EH (cell line): ENCODE results near the gene RNPS1.
"Not testable (repeated sequence)": the region's sequence is repeated elsewhere in the genome, so short reads cannot be mapped to it uniquely, and the experiment has no call there.

Experiments used
- DNase-seq: peaks from one replicate; pipeline ENCODE4 v3.0.0-alpha.2; 2015; ENCODE audit warnings: low read depth

The RNPS1 gene

DNA sequence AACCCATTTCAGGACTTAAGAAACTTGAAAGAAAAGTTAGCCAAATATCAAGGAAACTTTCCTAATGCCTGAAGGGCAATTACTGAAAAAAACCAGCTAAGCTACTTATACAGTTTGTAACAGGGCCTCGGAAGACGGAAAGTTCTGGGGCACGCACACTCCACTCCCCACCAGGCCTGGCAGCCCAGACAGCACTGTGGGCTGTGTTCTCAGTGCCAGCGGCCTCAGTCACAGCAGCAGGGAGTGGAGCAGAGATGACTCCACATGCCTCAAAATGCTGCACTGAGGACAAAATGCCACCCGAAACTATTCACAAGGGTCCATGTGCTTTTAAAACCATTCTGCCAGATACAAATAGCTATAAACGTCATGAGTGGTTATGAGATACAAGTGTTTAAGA is 10.2 kb downstream of the RNPS1 start:
- no peak for DNase-seq

DNA sequence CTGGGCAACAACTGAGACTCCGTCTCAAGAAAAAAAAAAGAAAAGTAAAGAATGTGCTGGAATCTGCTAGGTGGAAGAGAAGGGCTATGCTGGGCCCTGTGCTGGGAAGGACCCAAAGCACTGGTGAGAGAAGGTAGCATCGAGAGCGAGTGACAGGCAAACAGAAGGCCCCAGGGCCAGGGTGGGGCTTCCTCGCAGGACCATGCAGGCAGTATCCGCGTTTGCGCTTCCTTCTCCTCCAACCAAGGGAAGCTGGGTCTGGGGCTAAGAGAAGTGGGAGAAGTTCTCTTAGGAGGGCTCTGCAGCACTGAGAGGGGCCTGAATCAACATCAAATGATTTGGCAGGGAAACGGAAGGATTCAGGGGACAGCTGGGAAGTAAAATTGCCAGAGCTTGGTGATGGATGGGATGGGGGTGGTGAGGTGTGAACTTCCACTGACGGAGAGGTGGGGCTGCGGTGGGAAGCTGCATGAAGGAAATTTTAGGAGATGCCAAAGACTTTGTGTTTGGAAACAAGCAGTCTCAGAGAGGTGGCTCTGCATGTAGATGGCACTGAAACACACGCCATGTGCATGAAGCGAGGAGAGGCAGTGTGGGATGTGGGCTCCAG is 11.3 kb downstream of the RNPS1 start:
- no peak for DNase-seq

DNA sequence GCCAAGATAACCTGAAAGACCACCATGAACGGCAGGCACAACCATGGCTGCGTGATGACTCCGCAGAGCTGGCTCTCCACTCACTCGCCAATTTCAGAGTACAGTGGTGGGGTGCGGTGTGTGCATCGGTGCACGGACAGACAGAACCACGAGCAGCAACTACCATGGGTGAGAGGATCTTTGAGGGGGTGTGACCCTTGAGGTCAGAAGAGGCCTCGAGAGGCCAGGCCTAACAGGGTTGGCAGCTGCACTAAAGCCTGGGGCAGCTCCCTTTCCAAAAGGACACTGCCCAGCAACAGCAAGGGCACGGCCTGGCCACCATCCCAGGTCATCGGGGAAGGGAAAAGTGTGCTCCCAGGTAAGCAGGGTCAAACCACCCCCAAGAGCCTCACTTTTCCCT is 14.6 kb downstream of the RNPS1 start:
- DNase-seq: no peak

GRCh38 chr16:2252806-2253148 is 15.1 kb downstream of the RNPS1 start:
- peak; percentile 32 for DNase-seq

DNA sequence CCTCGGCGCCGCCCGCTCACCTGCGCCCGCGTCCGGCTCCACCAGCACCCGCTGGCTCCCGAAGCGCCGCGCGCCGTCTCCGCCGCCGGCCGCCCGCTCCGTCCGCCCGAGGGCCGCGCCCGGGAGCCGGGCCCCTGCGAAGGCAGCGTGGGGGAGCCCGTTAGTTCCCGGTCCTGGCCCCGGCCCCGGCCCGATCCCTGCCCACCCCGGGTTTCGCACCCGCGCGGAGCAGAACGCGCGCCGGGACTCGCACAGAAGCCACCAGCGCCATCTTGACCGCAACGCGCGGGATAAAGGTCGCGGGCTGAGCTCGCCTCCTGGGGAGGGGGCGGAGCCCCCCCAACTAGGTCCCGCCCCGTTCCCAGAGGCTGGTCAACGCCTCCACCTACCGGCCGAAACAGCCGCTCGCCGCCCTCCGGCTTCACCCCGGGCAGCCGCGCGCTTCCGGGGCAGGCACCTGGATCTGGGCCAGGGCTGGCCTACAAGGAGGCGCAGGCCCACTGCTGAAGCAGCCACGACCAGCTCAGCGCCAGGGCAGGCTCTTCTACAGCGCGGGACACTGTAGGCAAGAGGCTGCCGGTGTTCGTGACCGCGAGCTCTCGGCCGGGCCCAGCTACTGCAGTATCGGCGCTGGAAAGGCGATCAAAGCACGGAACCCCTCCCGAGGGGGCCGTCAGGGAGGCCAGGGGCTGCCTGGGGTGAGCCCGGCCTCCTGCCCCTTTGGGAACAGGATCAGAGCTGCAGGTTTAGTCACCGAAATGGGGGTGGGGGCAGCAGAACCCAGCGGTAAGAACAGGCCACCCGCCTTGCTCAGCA is 16.4 kb downstream of the RNPS1 start, which contains the start of gene ECI1:
Gene ECI1, minus strand, starts transcription at position 292 of the 816 bp plus-strand sequence. Its CDS starts 21 bp downstream, at position 271.
- peak; percentile 97 for DNase-seq

DNA sequence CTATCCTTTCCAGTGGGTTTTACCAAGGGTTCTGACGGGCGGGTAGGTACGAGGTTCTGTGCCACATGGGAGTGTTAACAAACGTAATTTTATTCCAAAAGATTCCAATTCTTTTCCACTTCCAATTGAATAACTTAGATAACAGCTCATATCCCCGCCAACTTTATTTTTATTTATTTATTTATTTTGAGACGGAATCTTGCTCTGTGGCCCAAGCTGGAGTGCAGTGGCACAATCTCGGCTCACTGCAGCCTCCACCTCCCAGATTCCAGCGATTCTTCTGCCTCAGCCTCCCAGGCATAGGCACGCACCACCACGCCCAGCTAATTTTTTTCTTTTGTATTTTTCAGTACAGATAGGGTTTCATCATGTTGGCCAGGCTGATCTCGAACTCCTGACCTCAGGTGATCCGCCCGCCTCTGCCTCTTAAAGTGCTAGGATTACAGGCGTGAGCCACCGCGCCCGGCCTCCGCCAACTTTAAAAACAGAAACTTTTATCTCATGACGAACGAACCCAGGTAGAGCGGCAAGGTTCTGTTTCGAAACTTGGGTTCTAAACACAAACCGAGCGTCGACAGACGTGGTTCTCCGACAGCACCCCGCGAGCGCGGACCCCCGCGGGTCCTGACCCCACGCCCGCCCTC is 17.2 kb downstream of the RNPS1 start:
- DNase-seq: peak; percentile 38

GRCh38 chr16:2246301-2246885 is 21.5 kb downstream of the RNPS1 start:
- DNase-seq: no peak

DNA sequence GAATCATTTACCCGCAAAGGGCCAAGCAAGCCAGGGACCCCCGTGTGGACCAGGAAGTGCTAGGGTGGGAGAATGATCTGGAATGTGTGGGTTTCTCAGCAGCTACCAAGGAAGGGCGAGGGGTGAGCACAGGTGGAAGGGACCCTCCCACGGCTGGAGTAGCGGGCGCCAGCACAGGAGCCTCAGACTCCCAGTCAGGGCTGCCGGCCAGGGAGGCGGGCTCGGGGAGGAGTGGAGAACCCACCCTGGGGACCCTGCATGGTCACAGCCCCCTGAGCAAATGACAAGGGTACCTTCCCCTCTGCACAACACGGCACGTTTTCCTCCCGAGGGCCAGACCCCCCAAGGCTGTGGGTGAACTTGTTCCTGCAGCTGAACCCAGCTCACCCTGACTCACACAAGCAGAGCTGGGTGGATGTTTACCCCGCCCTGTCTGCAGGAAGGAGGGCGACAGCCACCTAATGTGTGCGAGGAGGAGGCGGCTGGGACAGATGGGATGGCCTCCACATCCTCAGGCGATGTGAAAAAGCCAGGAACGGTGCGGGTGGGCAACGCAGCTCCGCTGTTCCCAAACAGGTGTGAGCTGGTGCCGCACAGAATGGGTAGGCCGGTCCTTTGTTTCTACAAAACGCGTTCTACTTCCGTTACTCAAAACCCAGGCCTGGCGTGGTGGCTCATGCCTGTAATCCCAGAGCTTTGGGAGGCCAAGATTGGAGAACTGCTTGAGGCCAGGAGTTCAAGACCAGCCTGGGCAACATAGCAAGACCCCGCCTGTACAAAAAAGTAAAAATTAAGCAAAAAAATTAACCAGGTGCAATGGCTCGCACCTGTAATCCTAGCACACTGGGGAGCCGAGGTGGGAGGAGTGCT is 22.8 kb downstream of the RNPS1 start:
- DNase-seq: no peak

- DNase-seq: no peak
These were observed 23.6 kb downstream of the RNPS1 start for GRCh38 chr16:2244301-2244700.

- DNase-seq: no peak
These were observed 24.1 kb downstream of the RNPS1 start for GRCh38 chr16:2243781-2244180.

DNA sequence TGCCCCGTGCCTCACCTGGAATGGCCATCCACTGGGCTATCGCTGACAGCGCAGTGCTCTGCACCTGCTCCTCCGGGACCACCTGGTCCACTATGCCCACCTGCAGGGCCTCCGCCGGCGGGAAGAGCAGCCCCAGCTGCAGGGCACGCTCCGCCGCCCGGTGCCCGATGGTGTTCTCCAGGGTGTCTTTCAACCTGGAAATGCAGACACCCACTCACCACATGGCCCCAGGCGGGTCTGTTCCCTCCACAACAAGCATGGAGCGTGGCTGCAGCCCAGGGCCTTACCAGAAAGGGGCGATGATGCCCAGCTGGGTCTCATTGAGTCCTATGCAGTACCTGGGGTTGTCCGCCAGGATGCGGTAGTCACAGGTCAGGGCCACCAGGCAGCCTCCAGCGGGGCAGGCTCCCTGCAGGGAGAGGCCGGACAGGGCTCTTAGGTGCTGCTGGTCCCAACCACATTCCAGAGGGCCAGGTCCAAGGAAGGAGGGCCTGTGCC is 24.8 kb downstream of the RNPS1 start:
- no peak for DNase-seq

DNA sequence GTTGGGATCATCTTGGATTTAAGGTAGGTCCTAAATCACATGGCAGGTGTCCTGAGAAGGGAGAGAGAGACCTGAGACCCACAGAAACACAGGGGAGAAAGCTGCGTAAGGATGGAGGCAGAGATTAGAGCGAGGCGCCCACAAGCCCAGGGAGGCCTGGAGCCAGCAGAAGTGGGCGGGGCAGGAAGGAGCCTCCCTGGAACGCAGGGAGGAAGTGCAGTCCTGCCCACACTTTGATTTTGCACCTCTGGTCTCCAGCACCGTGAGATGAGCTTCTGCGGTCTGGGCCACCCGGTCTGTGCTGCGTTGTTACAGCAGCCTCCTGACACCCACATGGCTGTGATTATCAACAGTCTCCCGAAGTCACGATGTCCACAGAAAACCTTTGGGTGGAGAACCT is 25.3 kb downstream of the RNPS1 start:
- no peak for DNase-seq

GRCh38 chr16:2240331-2240730 is 27.6 kb downstream of the RNPS1 start:
- DNase-seq: not testable (repeated sequence)

- no peak for DNase-seq
These were observed 28.9 kb downstream of the RNPS1 start for GRCh38 chr16:2238838-2239675.

GRCh38 chr16:2238150-2238837 is 29.6 kb downstream of the RNPS1 start:
- DNase-seq: no peak

DNA sequence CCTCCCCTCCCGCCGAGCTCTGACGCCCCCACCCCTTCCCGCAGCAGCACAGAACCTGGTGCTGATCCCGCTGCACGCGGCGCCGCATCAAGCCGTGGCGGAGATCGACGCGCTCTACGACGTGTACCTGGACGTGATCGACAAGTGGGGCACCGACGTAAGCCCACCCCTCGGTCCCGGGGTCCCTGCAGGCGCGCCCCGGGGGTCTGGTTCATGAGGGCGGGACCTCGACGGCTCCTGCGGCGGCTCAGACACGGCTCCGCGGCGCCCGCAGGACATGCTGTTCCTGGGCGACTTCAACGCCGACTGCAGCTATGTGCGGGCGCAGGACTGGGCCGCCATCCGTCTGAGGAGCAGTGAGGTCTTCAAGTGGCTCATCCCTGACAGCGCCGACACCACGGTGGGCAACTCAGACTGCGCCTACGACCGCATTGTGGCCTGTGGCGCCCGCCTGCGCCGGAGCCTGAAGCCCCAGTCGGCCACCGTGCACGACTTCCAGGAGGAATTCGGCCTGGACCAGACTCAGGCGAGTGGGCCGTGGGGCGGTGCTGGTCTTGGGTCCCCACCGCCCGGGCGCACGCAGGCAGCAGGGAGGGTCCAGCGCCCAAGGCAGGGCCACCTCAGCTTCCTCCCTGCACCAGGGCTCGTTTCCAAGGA is 30.3 kb downstream of the RNPS1 start:
- DNase-seq: no peak

GRCh38 chr16:2237102-2237482 is 30.8 kb downstream of the RNPS1 start:
- no peak for DNase-seq

GRCh38 chr16:2236337-2237101 is 31.4 kb downstream of the RNPS1 start, which contains the start of gene DNASE1L2:
Gene DNASE1L2, plus strand, starts transcription at chr16:2236444. Its CDS starts 373 bp downstream, at chr16:2236817.
- DNase-seq: peak; percentile 50
